ENCODE measurements around the gene EML2.
A peak's percentile ranks its signal among the peaks of the same experiment; 100 is the strongest.
"Not testable (repeated sequence)": the region's sequence is repeated elsewhere in the genome, so short reads cannot be mapped to it uniquely, and the experiment has no call there.

Gene EML2, protein sequence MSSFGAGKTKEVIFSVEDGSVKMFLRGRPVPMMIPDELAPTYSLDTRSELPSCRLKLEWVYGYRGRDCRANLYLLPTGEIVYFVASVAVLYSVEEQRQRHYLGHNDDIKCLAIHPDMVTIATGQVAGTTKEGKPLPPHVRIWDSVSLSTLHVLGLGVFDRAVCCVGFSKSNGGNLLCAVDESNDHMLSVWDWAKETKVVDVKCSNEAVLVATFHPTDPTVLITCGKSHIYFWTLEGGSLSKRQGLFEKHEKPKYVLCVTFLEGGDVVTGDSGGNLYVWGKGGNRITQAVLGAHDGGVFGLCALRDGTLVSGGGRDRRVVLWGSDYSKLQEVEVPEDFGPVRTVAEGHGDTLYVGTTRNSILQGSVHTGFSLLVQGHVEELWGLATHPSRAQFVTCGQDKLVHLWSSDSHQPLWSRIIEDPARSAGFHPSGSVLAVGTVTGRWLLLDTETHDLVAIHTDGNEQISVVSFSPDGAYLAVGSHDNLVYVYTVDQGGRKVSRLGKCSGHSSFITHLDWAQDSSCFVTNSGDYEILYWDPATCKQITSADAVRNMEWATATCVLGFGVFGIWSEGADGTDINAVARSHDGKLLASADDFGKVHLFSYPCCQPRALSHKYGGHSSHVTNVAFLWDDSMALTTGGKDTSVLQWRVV

DNA sequence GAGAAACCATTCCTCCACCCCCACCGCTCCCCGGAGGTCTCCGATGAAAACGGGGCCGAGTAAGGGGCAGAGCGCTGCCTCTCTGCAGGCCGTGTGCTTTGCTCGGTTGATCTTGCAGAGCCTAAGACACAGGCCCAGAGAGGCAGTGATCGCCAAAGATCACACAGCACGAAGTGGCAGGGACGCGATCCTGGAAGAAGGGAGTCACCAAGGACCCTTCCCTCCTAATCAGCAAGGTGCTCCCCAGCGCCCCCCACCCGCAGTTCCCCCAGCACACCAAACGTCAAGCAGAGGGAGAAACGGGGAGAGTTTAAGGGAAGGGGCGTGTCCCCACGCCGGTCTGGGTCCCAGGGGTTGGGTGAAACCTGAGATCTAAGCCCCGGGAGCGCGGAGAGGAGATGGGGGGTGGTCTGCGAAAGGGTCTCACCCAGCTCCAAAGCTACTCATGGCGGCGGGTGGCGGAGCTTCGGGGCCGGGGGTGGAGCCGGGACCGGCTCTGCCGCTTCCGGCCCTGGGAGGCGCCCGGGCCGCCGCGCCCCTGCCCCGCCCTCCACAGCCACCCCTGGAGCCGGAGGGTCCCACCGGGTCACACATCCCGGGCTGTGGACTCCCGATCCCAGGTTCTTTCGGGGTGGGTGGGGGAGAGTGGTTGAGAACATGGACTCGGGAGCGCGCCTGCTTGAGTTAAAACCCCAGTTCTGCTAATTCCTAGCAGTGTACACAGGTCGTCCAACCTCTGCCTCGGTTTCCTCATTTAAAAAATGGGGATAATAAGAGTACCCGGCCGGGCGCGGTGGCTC, at the start of gene EML2:
TSS of gene EML2 (minus strand) at position 468 of the 800 bp plus-strand sequence. CDS start at position 447, 21 bp downstream.
- peak; percentile 49 for DNase-seq

DNA sequence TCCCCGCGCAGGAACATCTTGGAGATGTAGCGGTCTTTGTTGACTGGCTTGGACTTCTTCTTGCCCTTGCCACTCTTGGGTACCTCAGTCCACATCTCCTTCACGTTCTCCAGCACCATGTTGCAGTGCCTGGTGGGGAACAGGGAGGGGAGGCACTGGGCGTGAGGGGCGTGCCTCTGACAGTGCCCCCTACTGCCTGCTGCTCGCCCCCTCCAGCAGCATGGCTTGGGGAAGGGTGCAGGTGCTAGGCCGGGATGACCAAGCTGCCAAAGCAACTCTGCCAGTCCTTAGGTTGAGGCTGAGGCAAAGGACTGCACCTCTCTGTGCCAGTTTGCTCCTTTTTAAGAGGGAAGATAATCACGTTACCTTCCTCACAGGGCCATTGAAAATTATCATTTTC, 48.4 kb upstream of the EML2 start:
- DNase-seq = no peak

DNA sequence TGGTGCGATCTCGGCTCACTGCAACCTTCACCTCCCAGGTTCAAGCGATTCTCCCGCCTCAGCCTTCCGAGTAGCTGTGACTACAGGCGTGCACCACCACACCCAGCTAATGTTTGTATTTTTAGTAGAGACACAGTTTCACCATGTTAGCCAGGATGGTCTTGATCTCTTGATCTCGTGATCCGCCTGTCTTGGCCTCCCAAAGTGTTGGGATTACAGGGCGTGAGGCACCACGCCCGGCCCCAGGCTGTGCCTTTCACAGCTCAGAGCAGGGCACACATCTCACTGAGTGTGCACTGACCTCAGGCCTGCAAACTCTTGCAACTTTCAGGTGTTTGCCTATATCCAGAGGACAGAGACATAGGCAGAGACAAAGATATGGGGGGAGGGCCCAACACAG, 45.8 kb upstream of the EML2 start:
- not testable (repeated sequence) for DNase-seq

DNA sequence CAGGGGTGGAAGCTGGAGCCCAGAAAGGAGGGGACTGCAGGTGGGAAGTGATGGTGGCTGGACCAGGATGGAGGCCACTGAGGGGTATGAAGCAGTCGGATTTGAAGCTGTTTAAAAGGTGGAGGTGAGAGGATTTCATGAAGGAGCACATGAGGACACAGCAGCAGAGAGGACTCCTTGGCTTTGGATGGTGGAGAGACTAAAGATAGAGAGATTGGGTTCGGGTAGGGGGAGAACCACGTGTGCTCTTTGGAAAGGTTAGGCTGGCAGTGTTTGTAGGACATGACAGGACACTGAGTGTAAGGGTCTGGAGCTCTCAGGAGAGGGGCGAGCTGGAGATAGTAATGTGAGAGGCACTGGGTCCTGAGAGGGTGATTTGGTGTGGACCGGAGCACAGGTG, 43.7 kb upstream of the EML2 start:
- DNase-seq = no peak

DNA sequence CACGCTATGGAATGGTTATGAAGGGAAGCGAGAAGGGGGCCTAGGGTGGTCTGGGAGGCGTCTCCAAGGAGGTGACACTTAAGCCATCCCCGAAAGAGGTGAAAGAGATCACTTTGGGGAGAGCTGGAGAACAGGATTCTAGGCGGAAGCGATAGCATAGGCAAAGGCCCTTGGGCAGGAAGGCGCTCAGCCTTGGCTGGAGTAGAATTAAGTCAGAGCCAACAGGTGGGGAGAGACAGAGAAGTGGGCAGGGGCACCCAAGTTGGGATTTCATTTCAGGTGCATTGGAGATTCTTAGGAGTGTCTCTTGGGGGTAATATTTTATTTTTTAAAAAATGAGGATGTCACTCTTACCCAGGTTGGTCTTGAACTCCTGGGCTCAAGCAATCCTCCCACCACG, 42.9 kb upstream of the EML2 start:
- no peak for DNase-seq

DNA sequence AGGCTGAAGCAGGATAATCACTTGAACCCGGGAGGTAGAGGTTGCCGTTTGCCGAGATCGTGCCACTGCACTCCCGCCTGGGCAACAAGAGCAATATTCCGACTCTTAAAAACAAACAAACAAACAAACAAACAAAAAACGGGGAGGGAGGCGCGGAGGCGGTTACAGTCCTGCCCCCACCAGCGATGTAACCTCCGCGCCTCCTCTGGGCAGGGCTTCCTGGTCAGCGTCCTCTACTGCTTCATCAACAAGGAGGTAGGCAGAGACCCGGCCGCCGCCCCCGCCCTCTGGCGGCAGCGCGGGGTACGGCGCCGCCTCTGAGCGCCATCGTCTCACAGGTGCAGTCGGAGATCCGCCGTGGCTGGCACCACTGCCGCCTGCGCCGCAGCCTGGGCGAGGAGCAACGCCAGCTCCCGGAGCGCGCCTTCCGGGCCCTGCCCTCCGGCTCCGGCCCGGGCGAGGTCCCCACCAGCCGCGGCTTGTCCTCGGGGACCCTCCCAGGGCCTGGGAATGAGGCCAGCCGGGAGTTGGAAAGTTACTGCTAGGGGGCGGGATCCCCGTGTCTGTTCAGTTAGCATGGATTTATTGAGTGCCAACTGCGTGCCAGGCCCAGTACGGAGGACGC, 42.3 kb upstream of the EML2 start:
- peak; percentile 78 for DNase-seq

DNA sequence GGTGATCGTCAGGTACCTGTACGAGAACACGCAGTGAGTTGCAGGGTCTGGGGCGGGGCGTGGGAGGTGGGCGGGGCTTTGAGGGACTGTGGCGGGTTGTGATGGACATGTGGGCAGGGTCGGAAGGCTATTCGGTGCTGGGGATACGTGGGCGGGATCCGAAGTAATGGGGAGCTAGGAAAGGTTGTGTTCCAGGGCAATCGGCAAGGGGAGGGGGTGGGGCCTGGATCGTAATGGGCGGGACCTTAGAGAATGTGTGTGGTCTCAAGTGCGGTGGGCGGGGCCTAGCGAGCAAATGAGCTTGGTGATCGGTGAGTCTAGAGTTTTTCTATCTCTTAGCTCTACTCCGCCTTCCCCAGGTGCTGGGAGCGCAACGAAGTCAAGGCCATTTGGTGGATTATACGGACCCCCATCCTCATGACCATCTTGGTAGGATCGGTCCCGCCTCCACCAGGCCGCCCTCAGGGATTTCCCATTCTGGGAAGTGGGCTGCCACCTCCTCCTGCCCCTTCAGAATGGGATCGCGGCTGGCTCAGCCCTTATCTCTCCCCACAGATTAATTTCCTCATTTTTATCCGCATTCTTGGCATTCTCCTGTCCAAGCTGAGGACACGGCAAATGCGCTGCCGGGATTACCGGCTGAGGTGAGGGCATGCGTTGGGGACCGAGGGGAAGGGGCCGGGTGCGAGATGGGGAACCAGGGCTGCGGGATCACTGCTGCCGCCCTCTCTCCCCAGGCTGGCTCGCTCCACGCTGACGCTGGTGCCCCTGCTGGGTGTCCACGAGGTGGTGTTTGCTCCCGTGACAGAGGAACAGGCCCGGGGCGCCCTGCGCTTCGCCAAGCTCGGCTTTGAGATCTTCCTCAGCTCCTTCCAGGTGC, 38.4 kb upstream of the EML2 start:
- DNase-seq = peak; percentile 55

DNA sequence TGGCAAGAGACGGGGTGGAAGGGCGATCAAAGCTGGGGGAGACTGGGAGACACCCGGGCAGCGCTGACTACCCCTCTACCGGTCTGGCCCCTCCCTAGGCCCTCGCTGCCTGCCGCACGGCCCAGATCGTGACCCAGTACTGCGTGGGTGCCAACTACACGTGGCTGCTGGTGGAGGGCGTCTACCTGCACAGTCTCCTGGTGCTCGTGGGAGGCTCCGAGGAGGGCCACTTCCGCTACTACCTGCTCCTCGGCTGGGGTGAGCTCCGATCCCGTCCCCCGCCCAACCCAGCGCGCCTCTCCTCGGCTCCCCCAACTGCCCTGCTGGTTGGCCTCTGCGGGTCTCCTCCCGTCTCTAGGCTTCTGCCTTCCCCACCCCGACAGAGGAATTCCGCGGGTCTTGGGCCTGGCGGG, 37.7 kb upstream of the EML2 start:
- DNase-seq = no peak

DNA sequence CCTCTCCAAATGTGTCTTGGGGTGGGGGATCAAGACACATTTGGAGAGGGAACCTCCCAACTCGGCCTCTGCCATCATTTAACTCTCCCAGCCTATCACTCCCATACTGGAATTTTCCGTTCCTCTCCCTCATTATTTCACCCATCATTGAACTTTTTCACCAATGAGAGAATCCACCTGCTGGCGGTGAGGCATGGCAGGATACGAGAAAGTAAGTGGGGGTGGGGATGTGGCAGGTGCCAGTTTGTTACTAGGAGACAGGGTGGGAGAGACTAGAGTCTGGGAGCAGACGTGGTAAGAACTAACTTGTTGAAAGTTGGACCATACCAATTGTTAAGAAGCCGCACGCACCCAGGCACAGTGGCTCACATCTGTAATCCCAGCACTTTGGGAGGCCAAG, 35.7 kb upstream of the EML2 start:
- DNase-seq = no peak

DNA sequence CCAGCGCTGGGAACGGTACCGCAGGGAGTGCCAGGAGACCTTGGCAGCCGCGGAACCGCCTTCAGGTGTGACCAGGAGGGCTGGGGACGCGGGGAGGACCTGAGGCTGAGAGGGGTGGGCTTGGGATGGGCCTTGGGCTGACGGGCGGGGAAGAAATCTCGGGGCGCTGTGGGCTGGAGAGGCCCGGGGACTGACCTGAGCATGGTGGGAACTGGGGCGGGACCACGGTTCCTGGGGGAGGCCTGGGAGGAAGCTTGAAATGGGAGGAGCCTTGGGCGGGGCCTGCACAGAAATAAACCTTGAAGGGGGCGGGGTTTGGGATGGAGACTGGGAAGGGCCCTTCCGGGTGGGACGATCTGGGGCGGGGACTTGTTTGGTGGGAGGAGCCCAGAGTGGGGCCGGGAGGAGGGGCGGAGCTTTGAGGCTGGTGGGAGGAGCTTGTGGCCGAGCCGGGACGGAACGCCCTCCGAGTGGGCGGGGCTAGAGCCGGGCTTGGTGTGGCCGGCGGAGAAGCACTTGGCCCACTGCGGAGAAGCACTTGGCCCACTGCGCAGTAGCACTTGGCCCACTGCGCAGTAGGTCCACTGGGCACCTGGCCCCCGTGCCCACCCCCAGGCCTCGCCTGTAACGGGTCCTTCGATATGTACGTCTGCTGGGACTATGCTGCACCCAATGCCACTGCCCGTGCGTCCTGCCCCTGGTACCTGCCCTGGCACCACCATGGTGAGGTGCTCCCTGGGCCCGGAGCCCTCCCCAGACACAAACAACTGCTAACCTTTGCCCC, 31.7 kb upstream of the EML2 start:
- peak; percentile 87 for DNase-seq

DNA sequence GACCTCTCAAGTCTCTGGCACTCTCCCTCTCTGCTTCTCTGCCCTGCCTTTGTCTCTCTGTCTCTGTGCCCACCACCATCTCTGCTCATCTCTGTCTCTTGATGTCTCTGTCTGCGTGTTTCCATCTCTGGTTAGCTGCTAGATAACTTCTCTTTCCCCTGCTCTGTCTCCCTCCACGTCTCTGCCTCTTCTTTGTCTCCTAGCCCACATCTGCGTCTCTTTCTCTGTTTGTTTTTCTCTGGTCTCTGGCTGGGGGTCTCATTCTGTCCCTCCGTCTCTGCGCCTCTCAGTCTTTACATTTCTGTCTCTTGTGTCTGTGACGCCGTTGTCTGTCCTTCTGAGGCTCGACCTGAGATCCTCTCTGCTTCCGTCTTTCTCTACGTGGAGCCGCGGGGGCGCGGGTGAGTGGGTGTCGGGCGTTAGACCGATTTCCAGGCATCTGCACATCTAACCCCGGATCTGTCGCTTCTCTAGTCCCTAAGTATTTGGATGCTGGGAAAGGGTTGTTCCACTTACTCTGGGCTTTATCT, 29.2 kb upstream of the EML2 start:
- peak; percentile 7 for DNase-seq

DNA sequence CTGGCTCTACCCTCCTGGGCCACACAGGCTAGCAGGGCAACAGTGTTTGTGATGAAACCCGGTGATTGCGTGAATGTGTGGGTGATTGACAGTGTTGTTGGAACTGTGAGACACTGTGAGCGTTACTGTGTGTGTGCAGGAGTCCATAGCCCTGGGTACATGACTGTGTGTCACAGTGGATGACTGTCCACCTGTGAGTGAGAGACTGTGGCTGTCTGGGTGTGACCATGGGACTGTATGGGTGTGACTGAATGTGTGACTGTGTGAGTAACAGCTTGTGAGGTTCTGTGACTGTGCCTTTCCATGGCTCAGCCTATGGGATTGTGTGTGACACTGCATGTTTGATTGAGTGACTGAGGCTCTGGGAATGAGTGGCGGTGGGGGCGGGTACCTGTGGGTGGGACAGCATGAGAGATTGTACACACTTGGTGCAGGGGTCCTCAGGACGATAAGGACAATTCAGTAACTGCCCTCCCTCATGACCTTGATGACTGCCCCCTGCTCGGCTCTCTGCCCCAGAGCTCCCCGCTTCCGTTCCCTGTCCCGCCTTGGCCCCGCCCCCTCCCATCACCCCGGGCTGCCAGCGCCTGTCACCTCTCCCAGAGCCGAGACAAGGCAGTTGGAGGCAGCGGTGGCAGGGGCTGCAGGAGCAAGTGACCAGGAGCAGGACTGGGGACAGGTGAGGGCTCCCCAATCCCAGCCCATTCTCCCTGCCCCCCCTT, 28.6 kb upstream of the EML2 start, which contains the start of gene GIPR:
TSS of gene GIPR (plus strand) at position 602 of the 722 bp plus-strand sequence. CDS start 1,300 bp downstream, outside the sequence.
- peak; percentile 90 for DNase-seq

DNA sequence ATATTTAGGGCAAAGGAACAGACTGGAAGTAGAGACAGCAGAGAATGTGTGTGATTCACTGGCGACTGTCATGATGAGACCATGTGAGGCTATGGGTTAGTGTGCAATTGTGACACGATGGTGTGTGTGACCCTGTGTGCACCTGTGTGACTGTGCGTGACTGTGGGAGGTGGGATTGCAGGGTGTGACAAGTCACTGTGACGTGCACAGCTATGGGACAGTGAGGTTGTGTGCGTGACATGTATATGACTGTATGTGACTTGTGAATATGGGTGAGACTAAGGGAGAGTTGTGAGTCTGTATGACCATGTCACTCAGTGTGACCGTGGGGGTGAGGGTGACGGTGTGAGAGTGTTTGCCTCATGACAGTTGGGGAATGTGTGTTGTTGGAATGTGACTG, 25.4 kb upstream of the EML2 start:
- DNase-seq = no peak

DNA sequence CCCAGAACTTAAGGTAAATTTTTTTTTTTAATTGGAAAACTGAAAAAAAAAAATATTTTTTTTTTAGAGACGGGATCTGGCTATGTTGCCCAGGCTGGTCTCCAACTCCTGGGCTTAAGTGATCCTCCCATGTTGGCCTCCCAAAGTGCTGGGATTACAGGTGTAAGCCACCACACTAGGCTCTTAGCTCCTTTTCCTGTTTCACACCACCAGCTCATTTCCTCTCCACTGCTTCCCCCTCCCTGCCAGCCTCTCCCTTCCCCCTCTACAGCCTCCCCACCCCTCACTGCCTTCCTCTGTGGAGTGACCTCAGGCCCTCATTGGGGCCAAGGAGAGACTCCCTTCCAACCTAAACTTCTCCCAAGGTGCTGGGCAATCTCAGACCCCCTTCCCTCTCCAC, 24.6 kb upstream of the EML2 start:
- no peak for DNase-seq

DNA sequence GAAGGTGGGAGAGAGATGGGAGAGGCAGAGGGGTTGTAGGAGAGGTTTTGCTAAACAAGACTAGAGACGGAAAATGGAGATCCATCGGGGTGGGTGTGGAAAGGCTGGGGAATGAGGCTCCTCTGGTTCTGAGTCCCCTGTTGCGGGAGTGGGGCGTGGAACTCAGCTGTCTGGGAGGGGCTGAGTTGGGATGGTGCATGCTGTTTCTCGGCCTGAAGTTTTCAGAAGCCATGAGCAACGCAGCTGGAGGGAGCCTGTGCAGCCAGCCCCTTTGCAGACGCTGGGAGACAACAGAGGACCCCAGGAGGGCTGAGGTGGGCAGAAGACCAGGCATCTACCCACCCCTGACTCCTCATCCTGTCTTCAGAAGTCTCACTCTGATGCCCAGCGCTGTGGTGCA, 21.4 kb upstream of the EML2 start:
- DNase-seq = no peak

DNA sequence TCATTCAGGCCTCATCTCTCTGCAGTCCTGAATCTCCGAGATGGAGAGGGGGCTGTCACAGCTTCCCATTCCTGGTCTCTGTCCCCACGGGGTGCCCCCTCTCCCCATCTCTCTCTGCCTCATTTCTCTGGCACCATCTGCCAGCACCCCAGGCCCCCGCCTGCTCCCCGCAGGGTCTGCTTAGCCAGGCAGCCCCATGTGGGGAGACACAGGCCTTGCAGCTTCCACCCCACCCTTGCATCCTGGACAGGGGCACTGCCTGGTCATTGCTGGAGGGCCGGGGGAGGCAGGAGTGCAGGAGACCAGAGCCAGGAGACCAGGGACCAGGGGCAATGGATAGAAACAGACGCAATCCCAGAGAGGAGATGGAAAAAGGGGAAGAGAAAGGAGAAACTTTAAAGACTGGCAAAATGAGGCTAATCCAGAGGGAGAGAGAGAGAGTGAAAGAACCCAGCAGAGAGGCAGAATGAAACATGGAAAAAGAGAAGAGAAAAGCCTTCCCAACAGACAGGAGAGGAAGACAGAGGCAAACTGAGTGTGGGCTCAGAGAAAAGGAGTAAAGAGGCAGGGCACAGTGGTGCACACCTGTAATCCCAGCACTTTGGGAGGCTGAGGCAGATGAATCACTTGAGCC, 20.0 kb upstream of the EML2 start:
- no peak for DNase-seq

DNA sequence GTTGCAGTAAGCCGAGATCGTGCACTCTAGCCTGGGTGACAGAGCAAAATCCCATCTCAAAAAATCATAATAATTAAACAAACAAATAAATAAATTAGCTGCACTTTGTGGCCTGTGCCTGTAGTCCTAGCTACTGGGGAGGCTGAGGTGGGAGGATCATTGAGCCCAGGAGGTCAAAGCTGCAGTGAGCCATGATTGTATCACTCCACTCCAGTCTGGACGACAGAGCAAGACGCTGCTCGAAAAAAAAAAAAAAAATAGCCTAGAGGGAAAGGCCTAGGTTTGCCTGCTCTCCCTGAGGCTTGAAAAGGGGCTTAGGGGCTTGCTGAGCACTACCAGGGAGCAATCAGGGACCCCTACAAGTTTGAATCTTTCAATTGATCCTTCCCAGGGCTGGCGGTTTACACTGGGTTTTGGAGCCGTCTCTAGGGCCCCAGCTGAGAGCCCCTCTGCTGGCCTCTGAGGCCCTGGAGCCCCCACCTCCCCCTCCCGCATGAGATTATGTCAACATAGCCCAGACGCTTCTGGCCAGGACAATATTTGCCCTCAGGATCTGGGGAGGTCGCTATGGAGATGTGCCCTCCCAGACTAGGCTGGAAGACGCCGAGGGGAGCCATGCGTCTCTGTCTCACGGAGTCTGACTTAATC, 18.4 kb upstream of the EML2 start:
- no peak for DNase-seq

DNA sequence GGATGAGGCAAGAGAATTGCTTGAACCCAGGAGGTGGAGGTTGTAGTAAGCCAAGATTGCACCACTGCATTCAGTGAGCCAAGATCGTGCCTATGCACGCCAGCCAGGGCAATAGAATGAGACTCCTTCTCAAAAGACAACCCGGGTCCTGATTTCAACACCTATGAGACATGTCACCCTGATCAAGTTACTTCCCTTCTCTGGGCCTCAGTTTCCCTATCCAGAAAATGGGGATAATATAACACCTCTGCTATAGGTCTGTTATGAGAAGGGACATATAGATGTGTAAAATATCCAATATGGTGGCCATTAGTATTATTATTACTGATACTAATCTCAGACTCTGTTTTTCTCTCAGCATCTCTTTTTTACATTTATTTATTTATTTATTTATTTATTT, 15.9 kb upstream of the EML2 start:
- DNase-seq = no peak

DNA sequence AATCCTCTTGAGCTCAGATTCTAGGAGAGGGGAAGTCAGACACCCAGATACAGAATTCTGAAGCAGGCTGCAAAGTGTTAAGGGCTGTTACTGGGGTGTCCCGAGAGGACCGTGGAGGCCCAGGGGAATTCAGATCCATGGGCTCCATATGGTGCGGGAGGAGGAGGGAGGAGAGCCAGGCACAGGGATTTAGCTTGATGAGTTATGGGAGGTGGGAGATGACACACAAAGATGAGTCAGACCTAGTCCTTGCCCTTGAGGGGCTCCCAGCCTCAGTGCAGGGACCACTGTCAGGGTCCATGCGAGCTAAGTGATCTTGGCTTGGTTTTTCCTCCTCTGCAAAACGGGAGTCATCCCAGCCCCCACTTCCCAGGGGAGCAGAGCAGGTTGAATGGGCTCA, 14.4 kb upstream of the EML2 start:
- no peak for DNase-seq
